Measurements from ENCODE around the gene CHST11.

Gene CHST11

GRCh38 chr12:104460973-104461698 is 4.4 kb downstream of the CHST11 start:
- TF ChIP-seq CTCF (IDR thresholded peaks at IDR 0.05; ENCODE audit: low read depth, low read length): no peak
- no peak overlapping the region for H3K4me3 ChIP-seq (ENCODE audit: low read depth, low read length)
- no peak for DNase-seq (ENCODE audit: low read depth, low spot score)
- in situ Hi-C loops (cut with HindIII; ENCODE audit: low sequenced_read_pairs): no loop called here

GRCh38 chr12:104462325-104462724 is 5.6 kb downstream of the CHST11 start:
- TF ChIP-seq CTCF (IDR thresholded peaks at IDR 0.05; ENCODE audit: low read depth, low read length): no peak
- in situ Hi-C loops (cut with HindIII; ENCODE audit: low sequenced_read_pairs): no loop called here
- H3K4me3 ChIP-seq (ENCODE audit: low read depth, low read length): no peak overlapping the region
- DNase-seq (ENCODE audit: low read depth, low spot score): no peak

- DNase-seq (ENCODE audit: low read depth, low spot score): no peak
Observed at GRCh38 chr12:104462931-104463339, 6.2 kb downstream of the CHST11 start.

GRCh38 chr12:104463368-104463767 is 6.6 kb downstream of the CHST11 start:
- TF ChIP-seq CTCF (IDR thresholded peaks at IDR 0.05; ENCODE audit: low read depth, low read length): no peak
- DNase-seq (ENCODE audit: low read depth, low spot score): no peak
- in situ Hi-C loops (cut with HindIII; ENCODE audit: low sequenced_read_pairs): no loop called here
- H3K4me3 ChIP-seq (ENCODE audit: low read depth, low read length): no peak overlapping the region

More at GRCh38 chr12:104462931-104463339, 6.2 kb downstream of the CHST11 start:
- in situ Hi-C loops (cut with HindIII; ENCODE audit: low sequenced_read_pairs): no loop called here
- no peak for TF ChIP-seq CTCF (IDR thresholded peaks at IDR 0.05; ENCODE audit: low read depth, low read length)
- no peak overlapping the region for H3K4me3 ChIP-seq (ENCODE audit: low read depth, low read length)

GRCh38 chr12:104464899-104465298 is 8.2 kb downstream of the CHST11 start:
- in situ Hi-C loops (cut with HindIII; ENCODE audit: low sequenced_read_pairs): no loop called here
- DNase-seq (ENCODE audit: low read depth, low spot score): no peak
- H3K4me3 ChIP-seq (ENCODE audit: low read depth, low read length): no peak overlapping the region
- TF ChIP-seq CTCF (IDR thresholded peaks at IDR 0.05; ENCODE audit: low read depth, low read length): no peak

GRCh38 chr12:104466709-104467345 is 10.1 kb downstream of the CHST11 start:
- no peak for DNase-seq (ENCODE audit: low read depth, low spot score)
- in situ Hi-C loops (cut with HindIII; ENCODE audit: low sequenced_read_pairs): no loop called here
- no peak overlapping the region for H3K4me3 ChIP-seq (ENCODE audit: low read depth, low read length)
- no peak for TF ChIP-seq CTCF (IDR thresholded peaks at IDR 0.05; ENCODE audit: low read depth, low read length)

All from astrocyte of the spinal cord (primary cell).